ENCODE results near the gene KRTAP10-2. TPM values are rescaled to one million over a fixed set of nuclear protein-coding genes. Genes with fewer than 3 reads are reported as not detected.
"Not testable (repeated sequence)": the region's sequence is repeated elsewhere in the genome, so short reads cannot be mapped to it uniquely, and the experiment has no call there.

KRTAP10-2 gene
- 1 to 10 TPM in 1 of 4 donors, not detected in 3; 9.3 TPM for total RNA-seq

GRCh38 chr21:44551340-44551961 is at the start of gene KRTAP10-2:
Gene KRTAP10-2, minus strand, starts transcription at chr21:44551505. Its CDS starts 47 bp downstream, at chr21:44551458.
- intact Hi-C loops (cut with DNase I; ENCODE audit: low total_unique reads) = no loop called here
- WGBS, 2 donors = 45 to 60% methylated on average over 14 to 17 of the region's 17 CpGs
- DNase-seq (ENCODE audit: low spot score in 2 of 2) = peak in 1 of 2 donors; percentile 70
- no peak within 1 kb of the TSS for H3K4me3 ChIP-seq (ENCODE audit: low read depth, poor library complexity, severe bottlenecking)
- TF ChIP-seq CTCF (IDR thresholded peaks at IDR 0.05) (no peak), POLR2A (IDR thresholded peaks at IDR 0.05) (no peak)

GRCh38 chr21:44601091-44601490 is 49.8 kb upstream of the KRTAP10-2 start:
- WGBS, 2 donors = 57 to 67% methylated on average over 5 to 10 of the region's 10 CpGs
- intact Hi-C loops (cut with DNase I; ENCODE audit: low total_unique reads); DNase-seq (ENCODE audit: low spot score in 2 of 2); H3K4me3 ChIP-seq (ENCODE audit: low read depth, poor library complexity, severe bottlenecking): not testable (repeated sequence)

GRCh38 chr21:44600118-44600978 is 49.0 kb upstream of the KRTAP10-2 start, which contains the start of gene KRTAP10-7:
Gene KRTAP10-7, plus strand, starts transcription at chr21:44600597. Its CDS starts 25 bp downstream, at chr21:44600622.
- WGBS, 2 donors = 67 to 83% methylated on average over 15 to 18 of the region's 23 CpGs
- intact Hi-C loops (cut with DNase I; ENCODE audit: low total_unique reads); DNase-seq (ENCODE audit: low spot score in 2 of 2); H3K4me3 ChIP-seq (ENCODE audit: low read depth, poor library complexity, severe bottlenecking): not testable (repeated sequence)

- no peak overlapping the region for H3K4me3 ChIP-seq (ENCODE audit: low read depth, poor library complexity, severe bottlenecking)
- TF ChIP-seq POLR2A (IDR thresholded peaks at IDR 0.05) = no peak
- TF ChIP-seq CTCF (IDR thresholded peaks at IDR 0.05) = no peak
- WGBS, 2 donors = 86 to 89% methylated on average over 8 of the region's 8 CpGs
- intact Hi-C loops (cut with DNase I; ENCODE audit: low total_unique reads) = no loop called here
- peak in 1 of 2 donors; percentile 59 for DNase-seq (ENCODE audit: low spot score in 2 of 2)
These were observed 48.1 kb upstream of the KRTAP10-2 start for GRCh38 chr21:44599264-44600029.

- WGBS, 2 donors = 82 to 84% methylated on average over 11 of the region's 11 CpGs
- no peak overlapping the region for H3K4me3 ChIP-seq (ENCODE audit: low read depth, poor library complexity, severe bottlenecking)
- peak in 1 of 2 donors; percentile 28 for DNase-seq (ENCODE audit: low spot score in 2 of 2)
- no peak for TF ChIP-seq CTCF (IDR thresholded peaks at IDR 0.05)
- TF ChIP-seq POLR2A (IDR thresholded peaks at IDR 0.05) = no peak
- intact Hi-C loops (cut with DNase I; ENCODE audit: low total_unique reads) = no loop called here
These were observed 46.8 kb upstream of the KRTAP10-2 start for GRCh38 chr21:44598061-44598460.

GRCh38 chr21:44596068-44596725 is 44.9 kb upstream of the KRTAP10-2 start:
- no peak overlapping the region for H3K4me3 ChIP-seq (ENCODE audit: low read depth, poor library complexity, severe bottlenecking)
- 52 to 68% methylated on average over 9 of the region's 9 CpGs for WGBS, 2 donors
- DNase-seq (ENCODE audit: low spot score in 2 of 2) = peak in 1 of 2 donors; percentile 59
- intact Hi-C loops (cut with DNase I; ENCODE audit: low total_unique reads) = no loop called here
- TF ChIP-seq POLR2A (IDR thresholded peaks at IDR 0.05) (no peak), CTCF (IDR thresholded peaks at IDR 0.05) (no peak)
